Neural crest cell (in vitro differentiated cells): Measurements from ENCODE around the gene FFAR2. TPM values are rescaled to one million over a fixed set of nuclear protein-coding genes. Genes with fewer than 3 reads are reported as not detected.

Source experiments
- DNase-seq: peaks from one replicate; pipeline ENCODE4 v3.0.0; 2021; ENCODE audit warnings: low read depth, mixed read lengths, low spot score
- H3K27ac Mint-ChIP-seq: one replicate; pipeline ENCODE4 v1.8.0; 2021; ENCODE audit warnings: mild to moderate bottlenecking, mixed read lengths; ENCODE audit not compliant: unreplicated experiment
- H3K27me3 Mint-ChIP-seq: 2 replicates; pipeline ENCODE4 v1.8.0; 2021; ENCODE audit warnings: low read depth, mild to moderate bottlenecking, mixed read lengths
- H3K36me3 Mint-ChIP-seq: 2 replicates; pipeline ENCODE4 v1.8.0; 2021; ENCODE audit warnings: low read depth, mild to moderate bottlenecking, mixed read lengths
- H3K4me1 Mint-ChIP-seq: 2 replicates; pipeline ENCODE4 v1.8.0; 2021; ENCODE audit warnings: mixed read lengths
- H3K4me3 Mint-ChIP-seq: one replicate; pipeline ENCODE4 v1.8.0; 2021; ENCODE audit warnings: mild to moderate bottlenecking, mixed read lengths
- H3K9me3 Mint-ChIP-seq: 2 replicates; pipeline ENCODE4 v1.8.0; 2021; ENCODE audit warnings: mixed read lengths
- total RNA-seq: library from RNA; stranded (reverse); gene quantifications from 2 replicates; pipeline ENCODE4 v1.2.1, GENCODE V29; 2021
- TF ChIP-seq, protein P1 (sequence below): fragments of 200-600 bp; sonication (generic); conservative IDR thresholded peaks from 2 replicates; pipeline ENCODE4 v1.5.0; 2021; ENCODE audit warnings: antibody characterized with exemption, mild to moderate bottlenecking

The FFAR2 gene
- total RNA-seq, 1 donor from 2014 or later: not detected

DNA sequence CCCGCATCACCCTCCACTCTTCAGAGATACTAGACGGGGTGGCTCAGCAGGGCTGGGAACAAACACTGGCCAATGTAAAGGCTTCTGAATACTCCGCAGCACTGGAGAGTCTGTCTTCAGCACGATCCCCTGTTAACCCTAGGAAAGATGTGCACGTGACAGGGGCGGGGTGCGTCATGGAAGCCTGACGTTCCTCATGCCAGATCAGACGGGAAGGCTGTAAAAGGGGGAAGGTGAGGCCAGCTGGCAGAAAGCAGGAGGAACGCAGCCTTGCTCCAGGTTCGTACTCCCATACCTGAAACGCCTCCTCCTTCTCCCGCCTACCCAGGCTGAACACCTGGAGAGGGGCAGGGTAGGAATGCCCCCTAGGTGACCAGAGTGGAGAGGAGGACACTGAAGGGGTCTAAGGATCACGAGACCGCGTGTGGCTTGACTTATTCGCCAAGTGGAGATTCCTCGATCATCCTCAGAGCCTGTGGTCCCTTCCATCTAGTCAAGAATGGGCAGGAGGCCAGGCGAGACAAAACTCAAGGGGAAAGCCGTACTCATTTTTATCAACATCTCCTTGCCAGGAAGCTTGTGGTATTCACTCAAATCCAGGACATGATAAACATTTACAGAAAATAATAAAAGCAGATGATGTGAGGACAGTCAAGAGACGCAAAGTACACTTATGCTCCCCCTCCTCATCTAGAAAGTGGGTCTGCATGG lies 18.2 kb upstream of the FFAR2 start:
- H3K36me3 Mint-ChIP-seq: no peaks in the 10 kb centered on the region
- H3K4me1 Mint-ChIP-seq: no peaks in the 10 kb centered on the region
- DNase-seq: no peak
- TF ChIP-seq, protein P1, sequence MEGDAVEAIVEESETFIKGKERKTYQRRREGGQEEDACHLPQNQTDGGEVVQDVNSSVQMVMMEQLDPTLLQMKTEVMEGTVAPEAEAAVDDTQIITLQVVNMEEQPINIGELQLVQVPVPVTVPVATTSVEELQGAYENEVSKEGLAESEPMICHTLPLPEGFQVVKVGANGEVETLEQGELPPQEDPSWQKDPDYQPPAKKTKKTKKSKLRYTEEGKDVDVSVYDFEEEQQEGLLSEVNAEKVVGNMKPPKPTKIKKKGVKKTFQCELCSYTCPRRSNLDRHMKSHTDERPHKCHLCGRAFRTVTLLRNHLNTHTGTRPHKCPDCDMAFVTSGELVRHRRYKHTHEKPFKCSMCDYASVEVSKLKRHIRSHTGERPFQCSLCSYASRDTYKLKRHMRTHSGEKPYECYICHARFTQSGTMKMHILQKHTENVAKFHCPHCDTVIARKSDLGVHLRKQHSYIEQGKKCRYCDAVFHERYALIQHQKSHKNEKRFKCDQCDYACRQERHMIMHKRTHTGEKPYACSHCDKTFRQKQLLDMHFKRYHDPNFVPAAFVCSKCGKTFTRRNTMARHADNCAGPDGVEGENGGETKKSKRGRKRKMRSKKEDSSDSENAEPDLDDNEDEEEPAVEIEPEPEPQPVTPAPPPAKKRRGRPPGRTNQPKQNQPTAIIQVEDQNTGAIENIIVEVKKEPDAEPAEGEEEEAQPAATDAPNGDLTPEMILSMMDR: no peak
- H3K27ac Mint-ChIP-seq: no peak overlapping the region
- no peaks in the 10 kb centered on the region for H3K9me3 Mint-ChIP-seq
- H3K4me3 Mint-ChIP-seq: no peak overlapping the region
- peaks cover 34% of the 10 kb centered on the region for H3K27me3 Mint-ChIP-seq

DNA sequence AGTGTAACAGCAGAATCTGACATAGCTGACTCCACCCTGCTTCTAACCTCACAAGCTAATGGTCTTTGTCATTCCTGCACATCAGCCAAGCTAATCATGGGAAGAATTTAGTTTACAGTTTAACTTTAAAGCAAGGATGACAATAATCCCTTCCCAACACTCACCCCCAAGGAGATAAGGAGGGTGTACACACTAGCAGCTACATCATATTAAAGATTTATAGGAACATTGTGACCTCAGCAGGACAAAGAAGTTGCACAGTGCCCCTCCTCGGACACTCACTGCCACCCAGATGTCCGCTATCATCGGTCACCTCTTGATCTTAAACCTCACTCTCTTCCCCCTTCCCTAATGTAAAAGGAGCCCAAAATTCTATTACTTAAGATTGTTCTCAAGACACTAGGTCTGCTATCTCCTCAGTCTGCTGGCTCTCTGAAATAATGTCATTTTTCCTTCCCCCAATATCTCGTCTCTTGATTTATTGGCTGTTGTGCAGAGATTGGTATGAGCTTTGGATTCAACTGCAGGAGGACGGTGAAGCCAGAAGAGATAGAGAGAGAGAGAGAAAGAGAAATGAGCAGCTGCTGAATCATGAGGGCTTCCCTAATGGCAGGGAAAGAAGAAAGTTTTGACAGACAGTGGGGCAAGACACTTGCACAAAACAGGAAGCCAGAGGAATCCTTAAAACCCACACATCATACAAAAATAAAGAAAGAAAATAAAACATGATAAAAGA lies 17.5 kb upstream of the FFAR2 start:
- no peak overlapping the region for H3K27ac Mint-ChIP-seq
- TF ChIP-seq, protein P1: no peak
- DNase-seq: no peak
- no peaks in the 10 kb centered on the region for H3K4me1 Mint-ChIP-seq
- H3K4me3 Mint-ChIP-seq: no peak overlapping the region
- no peaks in the 10 kb centered on the region for H3K36me3 Mint-ChIP-seq
- peaks cover 38% of the 10 kb centered on the region for H3K27me3 Mint-ChIP-seq
- H3K9me3 Mint-ChIP-seq: no peaks in the 10 kb centered on the region

DNA sequence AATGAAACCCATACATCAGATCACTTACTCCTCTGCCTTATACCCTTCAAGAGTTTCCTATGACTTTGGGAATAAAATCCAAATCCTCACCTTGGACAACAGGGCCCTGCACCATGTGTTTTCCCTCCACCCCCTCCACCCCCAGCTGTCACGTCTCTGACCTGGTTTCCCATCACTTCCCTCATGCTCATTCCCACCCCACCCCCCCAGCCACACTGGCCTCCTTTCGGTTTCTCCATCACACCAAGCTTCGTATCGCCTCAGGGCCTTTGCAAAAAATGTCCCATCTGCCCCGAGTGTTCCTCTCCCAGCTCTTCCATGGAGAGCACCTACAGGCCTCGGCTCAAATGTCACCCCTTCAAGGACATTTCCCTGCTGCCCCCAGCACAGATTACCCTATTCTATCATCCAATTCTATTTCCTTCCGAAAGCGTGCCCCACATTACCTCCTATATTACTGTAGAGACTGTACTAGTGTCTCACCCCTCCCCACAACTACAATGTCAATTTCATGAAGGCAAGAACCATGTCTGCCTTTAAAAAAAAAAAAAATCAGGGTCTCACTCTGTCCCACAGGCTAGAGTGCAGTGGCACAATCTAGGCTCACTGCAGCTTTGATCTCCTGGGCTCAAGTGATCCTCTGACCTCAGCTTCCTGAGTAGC lies 16.8 kb upstream of the FFAR2 start:
- TF ChIP-seq, protein P1: no peak
- Mint-ChIP-seq H3K4me1 (no peaks in the 10 kb centered on the region), H3K36me3 (no peaks in the 10 kb centered on the region), H3K27ac (no peak overlapping the region), H3K27me3 (peaks cover 44% of the 10 kb centered on the region), H3K9me3 (no peaks in the 10 kb centered on the region), H3K4me3 (no peak overlapping the region)
- DNase-seq: no peak

DNA sequence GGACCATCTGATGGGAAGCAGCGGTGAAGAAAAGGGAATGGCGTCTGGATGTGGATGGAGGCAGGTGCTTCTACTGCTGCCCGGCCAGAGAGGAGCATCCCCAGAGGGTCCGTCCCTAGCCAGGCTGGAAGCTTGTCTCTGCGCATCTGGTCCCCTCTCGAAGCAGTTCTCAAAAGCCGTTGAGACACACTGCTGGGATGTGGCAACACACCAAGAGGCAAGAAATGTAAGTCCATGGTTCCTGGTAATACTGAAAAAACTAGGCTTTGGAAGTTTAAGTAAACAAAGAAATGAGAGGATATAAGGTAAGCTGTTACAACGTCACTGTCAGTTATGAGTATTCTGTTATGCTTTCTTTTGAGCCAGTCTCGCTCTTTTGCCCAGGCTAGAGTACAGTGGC lies 15.1 kb upstream of the FFAR2 start:
- Mint-ChIP-seq H3K36me3 (no peaks in the 10 kb centered on the region), H3K27ac (no peak overlapping the region), H3K4me3 (no peak overlapping the region), H3K27me3 (peaks cover 55% of the 10 kb centered on the region), H3K4me1 (no peaks in the 10 kb centered on the region), H3K9me3 (no peaks in the 10 kb centered on the region)
- no peak for DNase-seq
- TF ChIP-seq, protein P1: no peak

DNA sequence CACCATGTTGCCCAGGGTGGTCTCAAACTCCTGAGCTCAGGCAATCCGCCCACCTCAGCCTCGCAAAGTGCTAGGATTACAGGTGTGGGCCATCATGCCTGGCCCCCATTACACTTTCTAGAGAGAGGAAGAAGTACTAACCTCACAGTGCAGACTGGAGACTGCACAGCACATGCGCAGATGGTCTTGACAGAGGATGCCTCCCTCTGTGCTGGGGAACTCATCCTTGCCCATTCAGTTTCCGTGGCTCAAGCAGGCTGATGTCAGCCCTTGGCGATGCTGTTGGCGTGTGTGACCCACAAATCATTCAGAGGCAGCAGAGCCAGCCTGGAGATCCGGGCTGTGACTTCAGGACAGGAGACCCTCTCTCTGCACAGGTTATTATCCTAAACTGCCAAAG lies 14.6 kb upstream of the FFAR2 start:
- Mint-ChIP-seq H3K27ac (no peak overlapping the region), H3K9me3 (no peaks in the 10 kb centered on the region), H3K27me3 (peaks cover 58% of the 10 kb centered on the region), H3K36me3 (no peaks in the 10 kb centered on the region), H3K4me3 (no peak overlapping the region), H3K4me1 (no peaks in the 10 kb centered on the region)
- DNase-seq: no peak
- TF ChIP-seq, protein P1: no peak
